Suprapubic skin (tissue), 3 donors: ENCODE measurements around the gene C2.

Experiments used
- CTCF ChIP-seq, 2 donors: fragments of 200-600 bp in 1 of 2; fragments of 450-650 bp in 1 of 2; sonication (generic) in 1 of 2; IDR thresholded peaks; one replicate each; pipeline ENCODE4 v1.5.1; 2016 to 2019; ENCODE audit warnings: antibody characterized with exemption in 2 of 2, mild to moderate bottlenecking in 1 of 2, moderate library complexity in 1 of 2
- POLR2AphosphoS5 ChIP-seq, 3 donors: sonication (generic); formaldehyde crosslinking; IDR thresholded peaks; one replicate each; pipeline ENCODE4 v1.6.1; 2017; ENCODE audit warnings: antibody characterized with exemption in 3 of 3

- TF ChIP-seq CTCF (IDR thresholded peaks at IDR 0.05) (no peak), POLR2AphosphoS5 (IDR thresholded peaks at IDR 0.05) (no peak)
These were observed 39.7 kb downstream of the C2 start for GRCh38 chr6:31966997-31967925.
